ENCODE results near the gene TEX28. TPM values are rescaled to one million over a fixed set of nuclear protein-coding genes. Genes with fewer than 3 reads are reported as not detected.

TEX28 gene
- total RNA-seq, 1 donor from 2014 or later = not detected

Other genes with a start within 250 kb of the TEX28 start
- gene MECP2, start 197.4 kb downstream of the TEX28 start, total RNA-seq = 10.4 TPM
- not detected for gene OPN1LW, start 150.9 kb downstream of the TEX28 start, total RNA-seq
- gene OPN1MW, start 112.5 kb downstream of the TEX28 start, total RNA-seq = not detected
- gene OPN1MW2, start 75.4 kb downstream of the TEX28 start, total RNA-seq = not detected
- not detected for gene OPN1MW3, start 37.5 kb downstream of the TEX28 start, total RNA-seq
- gene TKTL1, start 671 bp upstream of the TEX28 start, total RNA-seq = 0.52 TPM
- 331 TPM for gene FLNA, start 79.5 kb upstream of the TEX28 start, total RNA-seq
- gene EMD, start 84.2 kb upstream of the TEX28 start, total RNA-seq = 10.4 TPM
- 4,963 TPM for gene RPL10, start 103.3 kb upstream of the TEX28 start, total RNA-seq
- gene DNASE1L1, start 114.1 kb upstream of the TEX28 start, total RNA-seq = 47.0 TPM
- gene TAFAZZIN, start 116.4 kb upstream of the TEX28 start, total RNA-seq = 7.3 TPM
- 24.5 TPM for gene ATP6AP1, start 133.6 kb upstream of the TEX28 start, total RNA-seq
- gene GDI1, start 142.0 kb upstream of the TEX28 start, total RNA-seq = 35.5 TPM
- 16.7 TPM for gene FAM50A, start 149.0 kb upstream of the TEX28 start, total RNA-seq
- 9.9 TPM for gene PLXNA3, start 163.2 kb upstream of the TEX28 start, total RNA-seq
- gene LAGE3, start 184.2 kb upstream of the TEX28 start, total RNA-seq = 12.0 TPM
- gene UBL4A, start 191.5 kb upstream of the TEX28 start, total RNA-seq = 35.0 TPM
- 3.1 TPM for gene SLC10A3, start 195.5 kb upstream of the TEX28 start, total RNA-seq
- 15.7 TPM for gene FAM3A, start 221.1 kb upstream of the TEX28 start, total RNA-seq